GM21447 (cell line): Measurements from ENCODE around the gene SEMA3C.

Source experiments
- ATAC-seq: cut with Tn5 transposase; IDR thresholded peaks from one replicate; pipeline ENCODE4 v1.9.1; 2021; ENCODE audit not compliant: unreplicated experiment

SEMA3C gene

DNA sequence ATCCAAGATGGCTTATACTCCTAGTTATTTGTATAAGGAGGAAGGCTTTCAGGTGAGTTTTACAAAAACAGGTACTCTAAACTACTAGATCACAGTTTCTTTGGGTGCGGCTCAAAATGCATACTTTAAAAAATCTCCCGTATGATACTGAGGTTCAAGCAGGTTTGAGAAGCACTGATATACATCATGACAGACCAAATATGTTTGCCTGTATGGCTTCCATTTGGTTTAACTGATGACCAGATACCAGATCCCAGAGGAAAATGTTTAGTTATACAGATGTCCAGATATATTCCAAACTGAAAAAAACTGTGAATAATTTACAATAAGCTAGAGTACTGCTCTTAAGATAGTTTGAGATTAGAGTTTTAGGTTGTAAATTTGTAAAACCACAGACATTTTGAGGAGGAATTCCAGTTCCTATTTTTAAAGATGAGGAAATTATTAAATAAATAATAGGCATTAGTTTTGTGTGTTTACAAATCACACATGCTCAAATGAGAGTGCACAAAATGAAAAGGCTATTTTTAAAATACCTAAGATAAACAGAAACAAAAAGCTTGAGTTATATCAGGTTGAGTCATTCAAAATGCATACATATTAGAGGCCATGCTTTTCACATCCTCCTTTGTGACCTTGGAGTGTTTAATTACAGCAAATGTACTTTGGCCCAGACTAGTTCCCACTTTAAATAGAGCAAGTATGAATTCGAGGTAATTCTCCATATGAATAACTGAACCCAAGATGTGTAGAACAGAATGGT lies 60.5 kb downstream of the SEMA3C start:
- no peak for ATAC-seq

GRCh38 chr7:80856769-80857168 lies 62.1 kb downstream of the SEMA3C start:
- no peak for ATAC-seq

DNA sequence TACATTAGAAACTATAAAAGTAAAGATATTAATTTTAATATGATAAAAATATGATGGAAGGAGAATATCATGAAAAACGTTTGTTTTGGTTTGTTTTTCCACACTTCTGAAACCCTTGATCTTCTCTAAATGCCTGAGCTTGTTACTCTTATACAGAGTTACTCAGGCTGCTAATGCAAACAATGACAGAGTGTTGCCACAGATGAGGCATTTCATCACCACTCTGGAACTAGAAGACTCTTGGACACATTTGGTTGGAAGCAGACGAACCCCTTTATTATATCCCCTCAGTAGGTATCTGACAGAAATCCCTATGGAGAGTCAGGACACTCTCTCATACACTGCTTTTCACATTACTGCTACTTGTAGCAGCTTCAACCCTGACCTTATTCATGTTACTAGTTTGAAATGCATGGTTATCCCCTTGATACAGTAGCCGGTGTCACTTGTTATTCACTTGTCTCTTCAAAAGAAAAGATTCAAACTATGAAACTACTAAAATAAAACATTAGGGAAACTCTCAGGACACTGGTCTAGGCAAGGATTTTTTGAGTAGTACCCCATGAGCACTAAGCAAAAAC lies 66.9 kb downstream of the SEMA3C start:
- no peak for ATAC-seq

DNA sequence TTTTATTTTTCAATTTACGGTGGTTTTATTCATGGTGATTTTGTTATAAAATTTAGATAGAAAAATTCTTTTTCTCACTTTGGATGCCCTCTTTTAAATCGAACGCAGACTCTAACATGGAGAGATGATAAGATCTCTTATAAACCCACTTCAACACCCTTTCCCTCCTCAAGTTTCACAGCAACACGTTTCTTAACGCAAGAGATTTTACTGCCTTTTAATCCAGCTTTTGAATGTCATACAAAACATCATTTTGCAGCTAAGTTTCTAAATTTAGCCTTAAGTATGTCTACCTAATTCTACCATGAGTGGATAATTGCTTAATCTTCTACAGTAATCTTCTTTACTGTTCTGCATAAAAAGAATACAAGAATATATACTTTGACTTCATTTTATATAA lies 70.0 kb downstream of the SEMA3C start:
- ATAC-seq = no peak

DNA sequence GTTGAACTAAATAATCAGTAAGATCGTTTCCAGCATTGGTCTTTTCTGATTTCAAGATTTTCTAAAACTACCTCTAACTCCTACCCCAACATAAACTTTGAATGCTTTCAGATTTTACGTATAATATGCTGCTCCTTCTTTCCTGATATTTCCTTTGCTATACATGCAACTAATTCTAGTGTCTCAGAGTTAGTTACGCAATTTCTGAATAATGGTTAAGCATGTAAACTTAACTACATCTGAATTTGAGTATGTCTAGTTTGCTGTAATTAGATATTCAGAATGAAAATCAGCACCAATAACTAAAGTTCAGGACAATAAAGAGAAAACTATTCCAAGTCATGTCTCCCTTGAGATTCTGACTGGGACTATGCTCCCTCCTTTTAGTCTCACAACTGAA lies 71.0 kb downstream of the SEMA3C start:
- ATAC-seq = no peak

DNA sequence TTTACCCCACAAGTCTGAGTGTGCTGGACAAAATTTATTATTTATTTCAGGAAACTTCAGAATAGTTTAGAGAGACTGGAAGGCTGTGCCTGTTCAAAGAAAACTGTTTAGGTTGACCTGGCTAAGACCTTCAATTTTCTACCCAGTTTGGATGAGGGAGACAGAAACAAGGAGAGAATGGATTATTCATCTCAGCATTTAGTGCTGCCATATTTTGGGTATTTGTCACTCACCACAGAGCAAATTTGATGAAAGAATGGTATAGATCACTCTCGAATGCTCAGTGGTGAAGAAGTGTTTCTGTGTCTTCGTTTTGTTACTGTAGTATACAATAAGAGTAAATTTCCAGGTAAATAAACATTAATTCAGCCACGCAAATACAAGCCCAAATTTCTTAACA lies 71.8 kb downstream of the SEMA3C start:
- ATAC-seq = no peak

- no peak for ATAC-seq
These were observed 73.9 kb downstream of the SEMA3C start for GRCh38 chr7:80844916-80845315.

DNA sequence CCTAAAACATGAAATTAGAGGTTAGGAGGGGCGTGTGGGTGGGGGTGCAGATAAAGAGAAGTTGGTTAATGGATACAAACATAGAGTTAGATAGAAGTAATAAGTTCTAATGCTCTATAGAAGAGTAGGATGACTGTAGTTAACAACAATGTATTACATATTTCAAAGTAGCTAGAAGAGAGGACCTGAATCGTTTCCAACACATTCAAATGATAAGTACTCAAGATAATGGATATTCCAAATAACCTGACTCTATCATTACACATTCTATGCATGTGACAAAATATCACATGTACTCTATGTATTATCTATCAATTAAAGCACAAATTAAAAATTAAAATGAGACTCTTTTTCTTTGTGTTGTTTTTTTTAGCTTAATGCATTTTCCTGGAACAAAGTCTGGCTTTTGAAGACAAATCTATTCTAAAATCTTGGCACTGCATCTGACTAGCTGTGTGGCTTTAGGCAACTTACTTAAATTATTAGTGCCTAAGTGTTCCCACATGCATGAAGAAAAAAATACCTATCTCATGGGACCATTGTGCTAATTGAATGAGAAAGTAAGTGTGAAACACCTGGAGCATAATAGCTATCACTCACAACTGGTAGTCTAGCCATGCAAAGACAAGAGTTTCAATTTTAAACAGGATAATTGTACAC lies 75.7 kb downstream of the SEMA3C start:
- no peak for ATAC-seq

DNA sequence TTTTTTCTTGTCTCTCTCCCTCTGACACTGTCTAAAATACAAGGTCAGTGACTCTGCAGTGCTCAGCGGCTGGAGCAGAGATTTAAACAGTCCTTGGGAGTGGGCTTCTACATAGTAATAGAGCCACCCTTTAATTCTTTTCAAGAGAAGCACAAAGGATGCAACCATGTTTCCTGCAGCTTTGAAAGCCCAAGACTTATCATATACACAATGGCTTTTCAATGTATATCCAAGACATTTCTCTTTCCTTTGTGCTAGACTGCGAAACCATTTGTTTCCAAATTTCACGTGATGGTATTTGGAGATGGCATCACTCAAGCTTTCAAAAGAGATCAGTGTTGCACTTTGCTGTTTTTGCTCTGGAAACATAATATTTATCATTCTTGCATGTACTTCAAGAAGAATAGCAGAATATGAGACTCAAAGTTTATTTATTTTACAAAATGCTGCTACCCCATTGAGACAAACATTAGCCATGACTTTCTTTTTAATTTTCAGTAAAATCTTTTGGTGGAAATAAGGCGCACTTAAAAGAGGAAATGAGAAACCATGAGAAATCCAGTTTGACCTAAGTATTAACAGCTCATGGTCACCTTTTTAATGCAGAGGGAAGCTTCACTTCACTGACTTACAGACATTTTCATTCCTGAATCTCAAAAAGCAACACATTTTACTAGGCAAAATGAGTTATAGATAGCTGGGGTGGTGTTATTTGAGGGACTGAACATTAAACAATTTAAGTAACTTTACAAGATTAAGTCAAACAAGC lies 76.6 kb downstream of the SEMA3C start:
- ATAC-seq = no peak

GRCh38 chr7:80841423-80841955 lies 77.4 kb downstream of the SEMA3C start:
- no peak for ATAC-seq

DNA sequence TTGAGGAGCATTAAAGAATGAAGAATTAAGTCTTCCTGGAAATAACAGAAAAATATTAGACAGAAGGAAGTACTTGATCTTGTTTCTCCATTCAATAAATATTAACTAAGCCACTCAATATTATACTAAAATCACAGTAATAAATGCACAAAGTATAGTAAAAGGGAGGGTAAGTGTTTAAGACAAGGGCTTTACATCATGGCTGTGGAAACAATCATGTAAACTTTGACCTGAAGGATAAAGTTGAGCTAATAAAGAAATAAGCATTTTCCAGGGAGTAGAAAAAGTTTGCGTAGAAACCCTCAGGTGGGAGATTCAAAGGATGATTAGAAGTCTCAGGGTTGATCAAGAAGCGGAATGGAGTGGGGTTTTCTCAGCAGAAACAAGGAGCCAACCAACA lies 78.2 kb downstream of the SEMA3C start:
- ATAC-seq = no peak

DNA sequence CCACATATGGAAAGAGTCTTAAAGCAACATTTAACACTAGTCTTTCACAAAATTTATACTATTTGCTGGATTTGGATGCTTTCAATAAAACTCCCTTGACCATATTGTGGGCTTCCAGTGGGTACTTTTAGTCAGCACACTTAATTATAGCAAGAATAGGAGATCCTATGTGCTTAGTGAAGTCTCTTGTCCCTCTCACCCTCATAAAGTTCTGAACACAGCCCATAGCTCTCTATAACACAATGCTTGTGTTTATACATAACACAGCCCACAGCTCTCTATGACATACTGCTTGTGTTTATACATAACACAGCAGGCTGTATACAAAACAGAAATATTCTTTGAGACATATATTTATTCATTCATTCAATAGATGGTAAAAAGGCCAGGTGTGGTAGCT lies 79.0 kb downstream of the SEMA3C start:
- ATAC-seq = no peak

GRCh38 chr7:80838643-80839042 lies 80.2 kb downstream of the SEMA3C start:
- no peak for ATAC-seq

DNA sequence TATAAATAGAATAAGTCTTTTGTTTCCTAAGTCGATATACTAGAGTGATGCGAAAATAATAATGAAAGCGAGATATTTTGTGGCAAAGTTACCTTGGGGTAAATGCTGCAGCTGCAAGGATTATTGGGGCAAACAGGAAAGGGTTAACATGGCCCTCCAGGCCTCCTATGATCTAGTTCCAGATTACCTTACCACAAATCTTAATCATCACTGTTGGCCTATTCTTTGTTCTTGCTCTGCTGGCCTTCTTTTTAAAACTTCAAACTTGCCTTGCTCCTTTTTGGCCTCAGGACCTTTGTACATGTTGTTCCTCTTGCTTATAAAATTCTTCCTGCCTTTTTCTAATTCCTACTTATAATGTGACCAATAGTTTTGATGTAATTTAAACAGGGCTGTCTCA lies 81.5 kb downstream of the SEMA3C start:
- no peak for ATAC-seq

- no peak for ATAC-seq
These were observed 83.6 kb downstream of the SEMA3C start for GRCh38 chr7:80835251-80835650.

DNA sequence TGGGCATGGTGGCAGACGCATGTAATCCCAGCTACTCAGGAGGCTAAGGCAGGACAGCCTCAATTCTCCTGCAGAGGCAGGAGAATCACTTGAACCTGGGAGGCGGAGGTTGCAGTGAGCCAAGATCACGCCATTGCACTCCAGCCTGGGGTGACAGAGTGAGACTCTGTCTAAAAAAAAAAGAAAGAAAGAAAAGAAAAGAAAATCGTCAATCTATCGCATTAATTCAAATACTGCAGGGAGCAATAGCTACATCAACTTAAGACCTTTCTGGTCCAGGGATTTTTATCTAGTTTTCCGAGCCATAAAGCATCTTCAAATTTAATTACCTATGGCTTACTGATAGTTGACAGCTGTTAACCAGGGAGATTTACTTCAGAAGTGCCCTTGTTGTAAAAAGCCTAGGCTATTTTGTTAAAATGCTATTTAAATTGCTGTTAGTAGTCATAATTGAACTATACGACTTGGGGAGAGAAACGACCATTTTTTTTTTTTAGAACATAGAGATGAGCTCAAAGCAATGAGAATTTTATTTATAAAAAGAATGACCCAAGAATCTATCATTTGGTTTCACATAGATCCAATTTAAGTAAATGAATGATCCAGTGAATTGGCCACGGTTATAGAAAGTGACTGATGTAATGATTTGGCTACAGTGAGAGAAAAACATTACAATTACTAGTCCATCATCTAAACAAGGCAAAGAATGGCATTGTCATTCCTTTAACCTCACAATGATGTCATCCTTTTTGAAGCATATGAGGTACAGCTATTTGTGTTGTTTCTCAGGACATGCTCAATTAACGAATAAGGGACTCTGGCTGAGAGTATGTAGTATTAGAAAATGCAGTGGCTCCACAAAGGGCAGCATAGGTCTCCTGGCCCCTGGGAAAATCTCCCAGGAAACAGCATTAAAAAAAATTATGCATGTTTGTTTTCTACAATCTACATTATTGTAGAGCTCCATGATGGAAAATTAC lies 85.3 kb downstream of the SEMA3C start:
- ATAC-seq = no peak

DNA sequence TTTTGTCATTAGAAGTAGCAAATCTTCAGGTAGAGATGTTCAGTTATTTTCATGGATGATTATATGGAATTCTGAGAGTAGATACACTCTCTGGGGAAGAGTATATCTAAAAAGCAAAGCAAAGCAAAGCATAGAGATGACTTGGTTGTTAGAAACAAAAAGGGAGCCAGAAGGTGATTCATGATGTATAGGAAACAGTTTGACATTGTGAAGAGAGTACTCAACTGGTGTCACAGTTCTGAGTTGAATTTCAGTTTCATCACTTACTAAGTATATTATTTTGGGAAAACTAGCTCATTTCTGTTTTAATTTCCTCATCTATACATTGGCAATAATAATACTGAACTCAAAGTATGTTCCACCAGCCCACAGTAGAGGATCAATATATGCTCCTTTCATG lies 86.8 kb downstream of the SEMA3C start:
- ATAC-seq = no peak

DNA sequence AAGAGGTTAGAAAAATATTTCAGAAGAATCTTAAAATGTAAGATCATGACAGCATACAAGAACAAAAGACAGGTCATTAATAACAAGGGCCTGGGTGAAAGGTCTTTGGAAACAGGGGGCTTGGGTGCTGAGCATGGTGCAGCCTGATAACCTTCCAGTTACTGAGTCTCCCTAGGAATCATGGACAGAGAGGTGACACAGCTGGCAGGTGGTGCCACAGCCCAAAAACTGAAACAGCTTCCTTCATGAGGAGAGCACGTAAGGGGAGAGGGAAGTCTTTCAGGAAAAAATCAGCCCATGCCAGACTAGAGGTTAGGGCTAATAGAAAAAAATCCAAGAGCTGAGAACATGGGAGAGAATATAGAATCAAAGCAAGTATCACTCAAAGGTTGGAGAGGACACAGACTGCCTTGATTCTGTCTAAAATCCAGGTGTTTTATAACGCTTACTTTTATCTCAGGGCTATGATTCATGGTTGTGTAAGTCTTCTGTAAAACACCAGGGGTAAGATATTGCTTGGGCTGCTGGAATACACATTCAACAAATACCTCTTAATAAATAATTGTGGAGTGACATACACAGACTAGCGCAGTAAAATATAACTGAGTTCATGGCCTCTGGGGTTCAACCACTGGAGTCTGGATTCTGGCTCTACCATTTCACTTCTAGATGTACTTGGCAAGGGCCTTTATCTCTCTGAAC lies 88.1 kb downstream of the SEMA3C start:
- ATAC-seq = no peak

DNA sequence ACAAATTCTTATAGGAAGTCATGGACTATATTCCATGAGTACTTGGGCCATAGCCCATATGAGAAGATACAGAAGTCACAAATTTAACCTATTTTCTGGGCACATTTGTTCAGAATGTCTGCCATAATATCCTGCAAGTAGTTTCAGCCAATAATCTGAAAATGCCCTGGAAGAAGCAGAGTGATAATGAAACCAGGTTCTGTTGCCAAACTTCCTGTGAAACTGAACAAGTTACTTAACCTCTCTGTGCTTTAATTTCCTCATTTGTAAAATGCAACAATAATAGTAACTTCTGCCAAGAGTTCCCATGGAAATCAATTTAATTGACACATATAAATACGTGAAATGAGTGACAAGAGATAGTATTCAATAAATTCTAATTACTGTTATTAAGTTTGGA lies 88.8 kb downstream of the SEMA3C start:
- ATAC-seq = no peak

GRCh38 chr7:80829527-80829926 lies 89.3 kb downstream of the SEMA3C start:
- no peak for ATAC-seq
